ENCODE measurements around the gene PEPD. TPM values are rescaled to one million over a fixed set of nuclear protein-coding genes. Genes with fewer than 3 reads are reported as not detected.

PEPD gene
- total RNA-seq, 1 donor from 2014 or later = 112 TPM

- DNase-seq (ENCODE audit: low spot score in 2 of 2) = no peak
- Histone ChIP-seq H3K4me3 (no peak overlapping the region), H3K4me1 (no peaks in the 10 kb centered on the region), H3K27ac (no peak overlapping the region), H3K27me3 (no peaks in the 10 kb centered on the region), H3K36me3 (peaks cover 9 to 21% of the 10 kb centered on the region in 2 donors), H3K9me3 (no peaks in the 10 kb centered on the region)
- no peak for TF ChIP-seq CTCF (IDR thresholded peaks at IDR 0.05)
- intact Hi-C loops (cut with DNase I) = no loop called here
Observed at GRCh38 chr19:33512021-33512420, 9.6 kb downstream of the PEPD start.

GRCh38 chr19:33511346-33511745 lies 10.2 kb downstream of the PEPD start:
- Histone ChIP-seq H3K36me3 (peaks cover 9 to 21% of the 10 kb centered on the region in 2 donors), H3K27ac (no peak overlapping the region), H3K4me3 (no peak overlapping the region), H3K4me1 (no peaks in the 10 kb centered on the region), H3K9me3 (no peaks in the 10 kb centered on the region), H3K27me3 (no peaks in the 10 kb centered on the region)
- DNase-seq (ENCODE audit: low spot score in 2 of 2) = no peak
- TF ChIP-seq CTCF (IDR thresholded peaks at IDR 0.05) = no peak
- intact Hi-C loops (cut with DNase I) = no loop called here

GRCh38 chr19:33510462-33511194 lies 11.0 kb downstream of the PEPD start:
- no peak for DNase-seq (ENCODE audit: low spot score in 2 of 2)
- H3K27me3 ChIP-seq = no peaks in the 10 kb centered on the region
- intact Hi-C loops (cut with DNase I) = no loop called here
- H3K4me1 ChIP-seq = no peaks in the 10 kb centered on the region
- no peak overlapping the region for H3K4me3 ChIP-seq
- no peak for TF ChIP-seq CTCF (IDR thresholded peaks at IDR 0.05)
- peaks cover 9 to 21% of the 10 kb centered on the region in 2 donors for H3K36me3 ChIP-seq
- H3K27ac ChIP-seq = no peak overlapping the region
- no peaks in the 10 kb centered on the region for H3K9me3 ChIP-seq

GRCh38 chr19:33509774-33510173 lies 11.8 kb downstream of the PEPD start:
- H3K9me3 ChIP-seq = no peaks in the 10 kb centered on the region
- no peak for DNase-seq (ENCODE audit: low spot score in 2 of 2)
- no peak overlapping the region for H3K4me3 ChIP-seq
- TF ChIP-seq CTCF (IDR thresholded peaks at IDR 0.05) = no peak
- H3K36me3 ChIP-seq = peaks cover 9 to 21% of the 10 kb centered on the region in 2 donors
- H3K27ac ChIP-seq = no peak overlapping the region
- no peaks in the 10 kb centered on the region for H3K4me1 ChIP-seq
- intact Hi-C loops (cut with DNase I) = no loop called here
- no peaks in the 10 kb centered on the region for H3K27me3 ChIP-seq

- TF ChIP-seq CTCF (IDR thresholded peaks at IDR 0.05) = no peak
- Histone ChIP-seq H3K36me3 (peaks cover 9 to 21% of the 10 kb centered on the region in 2 donors), H3K4me3 (no peak overlapping the region), H3K4me1 (no peaks in the 10 kb centered on the region), H3K9me3 (no peaks in the 10 kb centered on the region), H3K27ac (no peak overlapping the region), H3K27me3 (no peaks in the 10 kb centered on the region)
- intact Hi-C loops (cut with DNase I) = no loop called here
- DNase-seq (ENCODE audit: low spot score in 2 of 2) = no peak
Observed at GRCh38 chr19:33508941-33509614, 12.5 kb downstream of the PEPD start.
